WTC11 (cell line): ENCODE measurements around the gene INO80D.

ENCODE experiments used
- ATF2 ChIP-seq: sonication (generic); formaldehyde crosslinking; IDR thresholded peaks from 2 replicates; pipeline ENCODE4 v1.8.1; 2022; ENCODE audit warnings: low read depth, missing genetic modification reagents, borderline replicate concordance
- ATF3 ChIP-seq: sonication (generic); formaldehyde crosslinking; conservative IDR thresholded peaks from 2 replicates; pipeline ENCODE4 v1.8.1; 2022; ENCODE audit warnings: mild to moderate bottlenecking, missing genetic modification reagents
- FOXP1 ChIP-seq: sonication (generic); formaldehyde crosslinking; IDR thresholded peaks from 2 replicates; pipeline ENCODE4 v1.8.0; 2022; ENCODE audit warnings: missing genetic modification reagents, mild to moderate bottlenecking, moderate library complexity, borderline replicate concordance
- KAT7 ChIP-seq: sonication (generic); formaldehyde crosslinking; IDR thresholded peaks from 2 replicates; pipeline ENCODE4 v1.8.1; 2023; ENCODE audit warnings: missing genetic modification reagents, mild to moderate bottlenecking, borderline replicate concordance
- NR2C2 ChIP-seq: sonication (generic); formaldehyde crosslinking; IDR thresholded peaks from 2 replicates; pipeline ENCODE4 v1.8.0; 2022; ENCODE audit warnings: mild to moderate bottlenecking, missing genetic modification reagents
- PREB ChIP-seq: sonication (generic); formaldehyde crosslinking; IDR thresholded peaks from 2 replicates; pipeline ENCODE4 v1.8.1; 2022; ENCODE audit warnings: mild to moderate bottlenecking, missing genetic modification reagents, moderate library complexity, borderline replicate concordance
- ZMAT4 ChIP-seq: fragments of 250-450 bp; sonication (Bioruptor Pico); IDR thresholded peaks from 2 replicates; pipeline ENCODE4 v1.9.0; 2021; ENCODE audit warnings: mild to moderate bottlenecking
- ZSCAN18 ChIP-seq: fragments of 250-450 bp; sonication (Bioruptor Pico); IDR thresholded peaks from 2 replicates; pipeline ENCODE4 v2.1.2; 2022; ENCODE audit warnings: mild to moderate bottlenecking, moderate library complexity
- TF ChIP-seq, protein P1 (sequence below): fragments of 200-600 bp; IDR thresholded peaks from 2 replicates; pipeline ENCODE4 v1.8.0; 2022; ENCODE audit warnings: antibody characterized with exemption
- TF ChIP-seq, protein P2 (sequence below): sonication (generic); formaldehyde crosslinking; IDR thresholded peaks from 2 replicates; pipeline ENCODE4 v1.8.0; 2022; ENCODE audit warnings: mild to moderate bottlenecking, missing genetic modification reagents
- TF ChIP-seq, protein P3 (sequence below): sonication (generic); formaldehyde crosslinking; IDR thresholded peaks from 2 replicates; pipeline ENCODE4 v1.8.1; 2023; ENCODE audit warnings: mild to moderate bottlenecking, missing genetic modification reagents, moderate library complexity

DNA sequence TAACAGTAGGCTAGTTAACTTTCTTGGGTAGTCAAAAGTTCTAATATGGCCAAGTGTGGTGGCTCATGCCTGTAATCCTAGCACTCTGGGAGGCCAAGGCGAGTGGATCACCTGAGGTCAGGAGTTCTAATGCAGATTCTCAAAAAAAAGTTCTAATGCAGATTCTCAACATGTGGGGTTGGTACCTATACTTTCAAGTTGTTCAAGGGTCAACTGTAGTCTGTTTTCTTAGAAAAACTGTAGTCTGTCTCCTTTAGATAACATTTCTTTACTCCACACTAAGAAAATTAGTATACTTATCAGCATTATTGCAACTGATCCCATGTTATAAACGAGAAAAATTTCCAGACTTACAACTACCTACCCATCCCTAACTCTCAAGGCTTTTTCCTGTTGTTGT, 16.6 kb downstream of the INO80D start:
- no peak for TF ChIP-seq ATF3 (CRISPR knock-in tag)
- TF ChIP-seq, protein P1, sequence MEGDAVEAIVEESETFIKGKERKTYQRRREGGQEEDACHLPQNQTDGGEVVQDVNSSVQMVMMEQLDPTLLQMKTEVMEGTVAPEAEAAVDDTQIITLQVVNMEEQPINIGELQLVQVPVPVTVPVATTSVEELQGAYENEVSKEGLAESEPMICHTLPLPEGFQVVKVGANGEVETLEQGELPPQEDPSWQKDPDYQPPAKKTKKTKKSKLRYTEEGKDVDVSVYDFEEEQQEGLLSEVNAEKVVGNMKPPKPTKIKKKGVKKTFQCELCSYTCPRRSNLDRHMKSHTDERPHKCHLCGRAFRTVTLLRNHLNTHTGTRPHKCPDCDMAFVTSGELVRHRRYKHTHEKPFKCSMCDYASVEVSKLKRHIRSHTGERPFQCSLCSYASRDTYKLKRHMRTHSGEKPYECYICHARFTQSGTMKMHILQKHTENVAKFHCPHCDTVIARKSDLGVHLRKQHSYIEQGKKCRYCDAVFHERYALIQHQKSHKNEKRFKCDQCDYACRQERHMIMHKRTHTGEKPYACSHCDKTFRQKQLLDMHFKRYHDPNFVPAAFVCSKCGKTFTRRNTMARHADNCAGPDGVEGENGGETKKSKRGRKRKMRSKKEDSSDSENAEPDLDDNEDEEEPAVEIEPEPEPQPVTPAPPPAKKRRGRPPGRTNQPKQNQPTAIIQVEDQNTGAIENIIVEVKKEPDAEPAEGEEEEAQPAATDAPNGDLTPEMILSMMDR: no peak
- no peak for TF ChIP-seq KAT7
- TF ChIP-seq FOXP1: no peak
- no peak for TF ChIP-seq ZSCAN18 (CRISPR knock-in tag)
- TF ChIP-seq PREB (CRISPR knock-in tag): no peak
- no peak for TF ChIP-seq ATF2 (CRISPR knock-in tag)
- TF ChIP-seq ZMAT4: no peak
- TF ChIP-seq, protein P2, sequence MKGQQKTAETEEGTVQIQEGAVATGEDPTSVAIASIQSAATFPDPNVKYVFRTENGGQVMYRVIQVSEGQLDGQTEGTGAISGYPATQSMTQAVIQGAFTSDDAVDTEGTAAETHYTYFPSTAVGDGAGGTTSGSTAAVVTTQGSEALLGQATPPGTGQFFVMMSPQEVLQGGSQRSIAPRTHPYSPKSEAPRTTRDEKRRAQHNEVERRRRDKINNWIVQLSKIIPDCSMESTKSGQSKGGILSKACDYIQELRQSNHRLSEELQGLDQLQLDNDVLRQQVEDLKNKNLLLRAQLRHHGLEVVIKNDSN (CRISPR knock-in tag): no peak
- TF ChIP-seq, protein P3, sequence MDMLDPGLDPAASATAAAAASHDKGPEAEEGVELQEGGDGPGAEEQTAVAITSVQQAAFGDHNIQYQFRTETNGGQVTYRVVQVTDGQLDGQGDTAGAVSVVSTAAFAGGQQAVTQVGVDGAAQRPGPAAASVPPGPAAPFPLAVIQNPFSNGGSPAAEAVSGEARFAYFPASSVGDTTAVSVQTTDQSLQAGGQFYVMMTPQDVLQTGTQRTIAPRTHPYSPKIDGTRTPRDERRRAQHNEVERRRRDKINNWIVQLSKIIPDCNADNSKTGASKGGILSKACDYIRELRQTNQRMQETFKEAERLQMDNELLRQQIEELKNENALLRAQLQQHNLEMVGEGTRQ (CRISPR knock-in tag): no peak
- no peak for TF ChIP-seq NR2C2 (CRISPR knock-in tag)
